ENCODE measurements around the gene ADARB2.

The ADARB2 gene

DNA sequence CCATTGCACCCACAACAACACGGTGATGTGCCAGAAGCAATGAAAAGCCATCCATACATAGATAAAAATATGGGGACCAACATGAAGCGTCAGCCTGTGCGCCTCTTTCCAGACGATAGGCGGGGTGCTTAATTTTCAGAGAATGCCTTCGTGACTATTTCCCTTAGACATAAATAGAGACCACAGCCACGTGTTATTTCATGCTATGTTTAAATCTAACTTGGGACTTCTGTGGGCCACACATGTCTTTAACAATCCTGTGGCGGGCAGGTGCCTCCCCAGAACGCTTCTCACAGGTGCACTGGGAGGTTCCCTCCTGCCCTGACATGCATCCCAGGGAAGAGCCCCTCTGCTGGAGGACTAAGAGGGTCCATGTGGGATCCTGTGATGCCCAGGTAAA, 259.7 kb downstream of the ADARB2 start:
- H3K9me3 ChIP-seq (ENCODE audit: control insufficient read depth, insufficient read depth, low read length), result no peaks in the 10 kb centered on the region
- no peaks in the 10 kb centered on the region for H3K36me3 ChIP-seq (ENCODE audit: control insufficient read depth, insufficient read depth, low read length)
- H3K4me1 ChIP-seq (ENCODE audit: control insufficient read depth, insufficient read depth, low read length), result peaks cover 9% of the 10 kb centered on the region
- no peak overlapping the region for H3K9ac ChIP-seq (ENCODE audit: low read depth, low read length)
- H3K4me3 ChIP-seq (ENCODE audit: low read depth, low read length), result no peak overlapping the region
- H3K27me3 ChIP-seq (ENCODE audit: control insufficient read depth, insufficient read depth, low read length), result no peaks in the 10 kb centered on the region

- Histone ChIP-seq H3K4me1 (ENCODE audit: control insufficient read depth, insufficient read depth, low read length) (peaks cover 9% of the 10 kb centered on the region), H3K27me3 (ENCODE audit: control insufficient read depth, insufficient read depth, low read length) (no peaks in the 10 kb centered on the region), H3K9ac (ENCODE audit: low read depth, low read length) (no peak overlapping the region), H3K9me3 (ENCODE audit: control insufficient read depth, insufficient read depth, low read length) (no peaks in the 10 kb centered on the region), H3K4me3 (ENCODE audit: low read depth, low read length) (no peak overlapping the region), H3K36me3 (ENCODE audit: control insufficient read depth, insufficient read depth, low read length) (no peaks in the 10 kb centered on the region)
Observed at GRCh38 chr10:1476455-1476803, 260.9 kb downstream of the ADARB2 start.

DNA sequence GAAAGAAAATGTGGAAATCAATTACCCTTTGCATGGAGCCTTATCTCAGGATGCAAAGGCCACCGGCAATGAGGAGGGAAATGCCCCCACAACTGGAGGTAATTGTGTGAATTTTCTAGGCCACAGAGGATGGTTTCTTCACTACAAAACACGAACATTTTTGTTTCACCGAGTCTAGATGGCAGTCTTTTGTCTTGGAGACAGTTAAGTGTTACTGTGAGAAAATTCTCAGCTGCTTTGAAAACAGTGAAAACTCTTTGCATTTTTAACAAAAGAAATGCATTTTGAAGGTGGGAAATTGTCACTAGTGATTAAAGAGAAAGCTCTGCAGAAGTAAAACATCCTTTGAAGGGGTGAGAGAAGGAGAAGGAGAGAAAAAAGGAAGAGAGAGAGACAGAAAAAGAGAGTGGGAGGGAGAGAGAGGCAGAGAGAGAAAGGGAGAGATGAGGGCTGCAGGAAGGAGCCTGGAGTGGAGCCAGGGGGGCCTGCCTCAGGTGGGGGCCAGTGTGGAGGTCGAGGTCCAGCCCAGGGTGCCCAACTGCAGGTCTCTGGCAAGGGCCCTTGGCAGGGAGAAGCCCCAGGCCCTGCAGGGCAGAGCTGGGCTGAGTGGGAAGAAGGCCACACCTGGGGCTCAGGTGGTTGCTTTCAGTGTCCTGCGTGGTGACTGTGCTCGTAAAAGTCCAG, 261.4 kb downstream of the ADARB2 start:
- H3K36me3 ChIP-seq (ENCODE audit: control insufficient read depth, insufficient read depth, low read length), result no peaks in the 10 kb centered on the region
- no peaks in the 10 kb centered on the region for H3K27me3 ChIP-seq (ENCODE audit: control insufficient read depth, insufficient read depth, low read length)
- no peaks in the 10 kb centered on the region for H3K9me3 ChIP-seq (ENCODE audit: control insufficient read depth, insufficient read depth, low read length)
- no peak overlapping the region for H3K4me3 ChIP-seq (ENCODE audit: low read depth, low read length)
- peaks cover 9% of the 10 kb centered on the region for H3K4me1 ChIP-seq (ENCODE audit: control insufficient read depth, insufficient read depth, low read length)
- no peak overlapping the region for H3K9ac ChIP-seq (ENCODE audit: low read depth, low read length)

DNA sequence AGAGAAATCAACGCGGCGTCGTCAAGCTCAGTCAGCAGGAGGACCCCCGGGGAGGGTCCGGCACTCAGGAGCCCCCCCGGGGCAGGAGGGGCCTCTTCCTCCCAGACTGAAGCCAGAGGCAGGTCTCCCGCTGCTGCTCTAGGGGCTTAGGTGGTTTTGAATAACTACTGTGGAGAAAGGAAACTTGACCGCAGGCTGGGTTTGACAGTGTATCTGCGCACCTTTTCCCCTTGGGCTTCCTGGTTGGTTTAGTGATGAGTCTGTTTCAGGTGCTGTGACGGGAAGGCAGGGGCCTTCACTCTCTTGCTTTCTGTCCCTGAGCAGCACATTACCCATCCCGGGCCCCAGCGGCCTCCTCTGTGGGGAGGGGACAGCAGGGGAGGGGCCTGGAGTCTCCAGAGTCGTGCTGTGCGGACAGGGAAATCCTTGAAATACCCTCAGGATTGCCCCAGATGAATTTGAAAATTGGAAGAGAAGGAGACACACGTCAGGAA, 262.2 kb downstream of the ADARB2 start:
- Histone ChIP-seq H3K4me1 (ENCODE audit: control insufficient read depth, insufficient read depth, low read length) (peaks cover 9% of the 10 kb centered on the region), H3K36me3 (ENCODE audit: control insufficient read depth, insufficient read depth, low read length) (no peaks in the 10 kb centered on the region), H3K4me3 (ENCODE audit: low read depth, low read length) (no peak overlapping the region), H3K27me3 (ENCODE audit: control insufficient read depth, insufficient read depth, low read length) (no peaks in the 10 kb centered on the region), H3K9ac (ENCODE audit: low read depth, low read length) (no peak overlapping the region), H3K9me3 (ENCODE audit: control insufficient read depth, insufficient read depth, low read length) (no peaks in the 10 kb centered on the region)

- no peaks in the 10 kb centered on the region for H3K9me3 ChIP-seq (ENCODE audit: control insufficient read depth, insufficient read depth, low read length)
- H3K36me3 ChIP-seq (ENCODE audit: control insufficient read depth, insufficient read depth, low read length), result no peaks in the 10 kb centered on the region
- H3K27me3 ChIP-seq (ENCODE audit: control insufficient read depth, insufficient read depth, low read length), result no peaks in the 10 kb centered on the region
- peaks cover 9% of the 10 kb centered on the region for H3K4me1 ChIP-seq (ENCODE audit: control insufficient read depth, insufficient read depth, low read length)
- no peak overlapping the region for H3K9ac ChIP-seq (ENCODE audit: low read depth, low read length)
- H3K4me3 ChIP-seq (ENCODE audit: low read depth, low read length), result no peak overlapping the region
Observed at GRCh38 chr10:1474376-1475097, 262.8 kb downstream of the ADARB2 start.

GRCh38 chr10:1473874-1474273, 263.5 kb downstream of the ADARB2 start:
- H3K4me3 ChIP-seq (ENCODE audit: low read depth, low read length), result no peak overlapping the region
- H3K27me3 ChIP-seq (ENCODE audit: control insufficient read depth, insufficient read depth, low read length), result no peaks in the 10 kb centered on the region
- peaks cover 9% of the 10 kb centered on the region for H3K4me1 ChIP-seq (ENCODE audit: control insufficient read depth, insufficient read depth, low read length)
- no peak overlapping the region for H3K9ac ChIP-seq (ENCODE audit: low read depth, low read length)
- H3K36me3 ChIP-seq (ENCODE audit: control insufficient read depth, insufficient read depth, low read length), result no peaks in the 10 kb centered on the region
- no peaks in the 10 kb centered on the region for H3K9me3 ChIP-seq (ENCODE audit: control insufficient read depth, insufficient read depth, low read length)

GRCh38 chr10:1472178-1472958, 265.0 kb downstream of the ADARB2 start:
- peaks cover 9% of the 10 kb centered on the region for H3K4me1 ChIP-seq (ENCODE audit: control insufficient read depth, insufficient read depth, low read length)
- H3K9me3 ChIP-seq (ENCODE audit: control insufficient read depth, insufficient read depth, low read length), result no peaks in the 10 kb centered on the region
- no peak overlapping the region for H3K9ac ChIP-seq (ENCODE audit: low read depth, low read length)
- H3K36me3 ChIP-seq (ENCODE audit: control insufficient read depth, insufficient read depth, low read length), result no peaks in the 10 kb centered on the region
- no peak overlapping the region for H3K4me3 ChIP-seq (ENCODE audit: low read depth, low read length)
- H3K27me3 ChIP-seq (ENCODE audit: control insufficient read depth, insufficient read depth, low read length), result no peaks in the 10 kb centered on the region

- Histone ChIP-seq H3K27me3 (ENCODE audit: control insufficient read depth, insufficient read depth, low read length) (no peaks in the 10 kb centered on the region), H3K9me3 (ENCODE audit: control insufficient read depth, insufficient read depth, low read length) (no peaks in the 10 kb centered on the region), H3K36me3 (ENCODE audit: control insufficient read depth, insufficient read depth, low read length) (no peaks in the 10 kb centered on the region), H3K4me3 (ENCODE audit: low read depth, low read length) (no peak overlapping the region), H3K9ac (ENCODE audit: low read depth, low read length) (no peak overlapping the region), H3K4me1 (ENCODE audit: control insufficient read depth, insufficient read depth, low read length) (peaks cover 2% of the 10 kb centered on the region)
Observed at GRCh38 chr10:1468811-1469210, 268.5 kb downstream of the ADARB2 start.

GRCh38 chr10:1467334-1468076, 269.8 kb downstream of the ADARB2 start:
- H3K36me3 ChIP-seq (ENCODE audit: control insufficient read depth, insufficient read depth, low read length), result no peaks in the 10 kb centered on the region

DNA sequence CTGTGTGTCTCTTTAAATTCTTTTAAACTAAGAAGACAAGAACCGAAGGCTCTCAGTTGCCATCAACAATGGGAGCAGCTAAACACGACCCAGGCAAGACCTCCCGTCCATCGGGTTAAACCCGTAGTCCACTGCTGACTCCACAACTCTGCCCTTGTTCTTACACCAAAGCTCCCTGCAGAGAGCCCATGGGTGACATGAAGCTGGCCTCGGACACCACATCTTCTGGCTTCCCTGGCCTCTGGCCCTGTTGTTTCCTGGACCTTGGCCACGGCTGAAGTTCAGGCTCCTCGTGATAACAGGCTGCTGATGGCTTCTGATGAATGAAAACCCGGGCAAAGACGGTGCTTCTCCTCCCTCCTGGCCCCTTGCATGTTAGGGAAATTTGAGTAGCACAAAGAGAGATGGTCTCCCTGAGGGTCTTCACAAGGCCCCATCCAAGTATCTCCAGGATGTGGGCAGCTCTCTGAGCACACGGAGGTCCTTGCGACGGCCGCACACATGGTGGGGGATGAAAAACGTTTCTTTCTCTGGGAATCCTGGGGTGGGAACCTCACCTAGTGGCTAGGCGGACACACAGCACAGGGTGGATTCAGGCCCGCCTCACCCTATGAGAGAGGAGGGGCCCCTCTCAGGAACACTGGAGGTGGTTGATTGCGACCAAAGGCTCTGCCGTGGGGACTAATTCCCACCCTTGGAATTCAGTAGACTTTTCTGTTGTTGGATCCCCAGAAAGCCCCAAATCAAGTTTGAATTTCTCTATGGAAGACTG, 271.1 kb downstream of the ADARB2 start:
- H3K9ac ChIP-seq (ENCODE audit: low read depth, low read length), result no peak overlapping the region
- H3K27me3 ChIP-seq (ENCODE audit: control insufficient read depth, insufficient read depth, low read length), result no peaks in the 10 kb centered on the region
- H3K4me1 ChIP-seq (ENCODE audit: control insufficient read depth, insufficient read depth, low read length), result peaks cover 2% of the 10 kb centered on the region
- no peaks in the 10 kb centered on the region for H3K36me3 ChIP-seq (ENCODE audit: control insufficient read depth, insufficient read depth, low read length)
- no peaks in the 10 kb centered on the region for H3K9me3 ChIP-seq (ENCODE audit: control insufficient read depth, insufficient read depth, low read length)
- no peak overlapping the region for H3K4me3 ChIP-seq (ENCODE audit: low read depth, low read length)

More at GRCh38 chr10:1467334-1468076, 269.8 kb downstream of the ADARB2 start:
- Histone ChIP-seq H3K9me3 (ENCODE audit: control insufficient read depth, insufficient read depth, low read length) (no peaks in the 10 kb centered on the region), H3K4me3 (ENCODE audit: low read depth, low read length) (no peak overlapping the region), H3K4me1 (ENCODE audit: control insufficient read depth, insufficient read depth, low read length) (peaks cover 2% of the 10 kb centered on the region), H3K9ac (ENCODE audit: low read depth, low read length) (no peak overlapping the region), H3K27me3 (ENCODE audit: control insufficient read depth, insufficient read depth, low read length) (no peaks in the 10 kb centered on the region)
